ENCODE data around the gene FHIT.

FHIT gene

DNA sequence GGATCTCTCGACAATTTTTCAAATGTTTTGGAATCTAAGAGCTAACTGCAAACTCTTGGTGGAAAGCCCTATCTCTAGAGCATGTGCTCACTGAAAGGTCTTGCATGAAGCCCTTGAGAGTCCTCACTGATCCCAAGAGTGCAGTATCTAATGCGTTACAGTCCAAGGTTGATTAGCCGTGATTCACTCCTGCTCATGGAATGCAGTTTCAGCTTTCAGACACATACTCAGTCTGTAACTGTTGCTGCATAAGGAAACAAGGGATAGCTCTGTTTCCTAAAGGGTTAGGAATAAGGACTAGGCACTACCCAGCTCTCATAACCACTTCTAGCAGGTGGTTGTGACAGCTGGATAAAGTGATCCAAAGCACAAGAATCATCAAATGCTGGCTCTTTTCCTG lies 1514.0 kb downstream of the FHIT start:
- no peaks in the 10 kb centered on the region for H3K4me1 ChIP-seq (ENCODE audit: control insufficient read depth in 1 of 2, insufficient read depth in 2 of 2, low read length in 2 of 2)
- no peaks in the 10 kb centered on the region for H3K9me3 ChIP-seq (ENCODE audit: control insufficient read depth in 1 of 2, low read length in 2 of 2)
- H3K4me3 ChIP-seq (ENCODE audit: low read depth in 1 of 2, low read length in 2 of 2) = no peak overlapping the region
- no peaks in the 10 kb centered on the region for H3K27me3 ChIP-seq (ENCODE audit: low read depth, low read length)
- no peak overlapping the region for H3K27ac ChIP-seq (ENCODE audit: low read length)
- no peaks in the 10 kb centered on the region for H3K36me3 ChIP-seq (ENCODE audit: control insufficient read depth in 1 of 2, insufficient read depth in 2 of 2, low read length in 2 of 2)

DNA sequence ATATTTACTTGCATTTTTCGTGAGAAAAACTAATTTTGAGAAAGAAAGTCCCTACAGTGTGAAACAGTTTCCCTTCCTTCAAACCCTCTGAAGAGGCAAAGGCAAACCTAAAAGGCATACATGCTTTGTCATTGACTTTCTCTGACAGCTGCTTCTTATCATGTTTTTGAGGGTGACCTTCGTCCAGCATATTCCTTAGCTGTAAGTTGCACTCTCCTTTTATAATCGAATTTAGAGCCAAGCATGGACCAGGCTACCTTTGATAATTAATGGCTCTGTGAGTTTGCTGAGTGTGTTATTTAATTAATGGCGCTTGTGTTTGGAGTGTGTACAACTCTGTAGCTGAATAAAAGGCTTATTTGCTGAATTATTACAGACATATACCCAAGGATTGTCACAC lies 1517.2 kb downstream of the FHIT start:
- no peak overlapping the region for H3K4me3 ChIP-seq (ENCODE audit: low read depth in 1 of 2, low read length in 2 of 2)
- H3K27me3 ChIP-seq (ENCODE audit: low read depth, low read length) = no peaks in the 10 kb centered on the region
- no peaks in the 10 kb centered on the region for H3K36me3 ChIP-seq (ENCODE audit: control insufficient read depth in 1 of 2, insufficient read depth in 2 of 2, low read length in 2 of 2)
- H3K9me3 ChIP-seq (ENCODE audit: control insufficient read depth in 1 of 2, low read length in 2 of 2) = no peaks in the 10 kb centered on the region
- H3K4me1 ChIP-seq (ENCODE audit: control insufficient read depth in 1 of 2, insufficient read depth in 2 of 2, low read length in 2 of 2) = no peaks in the 10 kb centered on the region
- no peak overlapping the region for H3K27ac ChIP-seq (ENCODE audit: low read length)

DNA sequence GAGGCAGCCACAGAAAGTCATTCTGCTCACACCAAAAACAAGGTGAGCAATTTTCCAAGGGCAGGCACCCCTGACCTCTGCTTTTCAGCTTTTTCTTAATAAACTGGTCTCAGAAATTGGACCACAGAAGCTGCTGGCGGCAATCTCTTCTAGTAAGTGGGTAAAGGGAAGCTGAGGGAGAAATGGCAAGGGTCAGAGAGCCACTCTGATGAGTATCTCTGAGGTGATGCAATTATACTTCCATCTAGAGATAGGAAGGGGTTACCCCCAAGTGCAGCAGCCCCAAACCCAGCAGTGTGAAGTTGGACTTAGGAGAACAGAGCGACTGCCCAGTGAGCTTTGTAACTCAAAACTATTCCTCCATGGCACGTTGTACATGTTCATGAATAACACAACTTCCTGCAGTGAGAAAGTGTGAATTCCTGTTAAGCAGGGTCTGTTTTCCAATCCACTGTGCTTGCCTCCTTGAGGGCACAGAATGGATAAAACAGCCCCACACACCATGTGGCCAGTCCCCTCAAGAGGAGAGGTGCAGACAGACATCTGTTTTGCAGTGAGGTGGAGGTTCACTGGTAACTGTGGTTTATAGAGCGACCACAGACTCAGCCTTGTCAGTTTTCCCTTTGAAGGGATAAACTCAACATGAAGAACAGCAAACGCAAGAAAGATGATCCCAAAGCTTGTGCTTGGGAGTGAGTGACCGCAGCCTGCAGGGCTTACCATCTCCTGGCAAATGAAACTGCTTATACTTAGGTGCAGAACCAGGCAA lies 1518.0 kb downstream of the FHIT start:
- Histone ChIP-seq H3K27me3 (ENCODE audit: low read depth, low read length) (no peaks in the 10 kb centered on the region), H3K36me3 (ENCODE audit: control insufficient read depth in 1 of 2, insufficient read depth in 2 of 2, low read length in 2 of 2) (no peaks in the 10 kb centered on the region), H3K4me1 (ENCODE audit: control insufficient read depth in 1 of 2, insufficient read depth in 2 of 2, low read length in 2 of 2) (no peaks in the 10 kb centered on the region), H3K9me3 (ENCODE audit: control insufficient read depth in 1 of 2, low read length in 2 of 2) (no peaks in the 10 kb centered on the region), H3K27ac (ENCODE audit: low read length) (no peak overlapping the region), H3K4me3 (ENCODE audit: low read depth in 1 of 2, low read length in 2 of 2) (no peak overlapping the region)

DNA sequence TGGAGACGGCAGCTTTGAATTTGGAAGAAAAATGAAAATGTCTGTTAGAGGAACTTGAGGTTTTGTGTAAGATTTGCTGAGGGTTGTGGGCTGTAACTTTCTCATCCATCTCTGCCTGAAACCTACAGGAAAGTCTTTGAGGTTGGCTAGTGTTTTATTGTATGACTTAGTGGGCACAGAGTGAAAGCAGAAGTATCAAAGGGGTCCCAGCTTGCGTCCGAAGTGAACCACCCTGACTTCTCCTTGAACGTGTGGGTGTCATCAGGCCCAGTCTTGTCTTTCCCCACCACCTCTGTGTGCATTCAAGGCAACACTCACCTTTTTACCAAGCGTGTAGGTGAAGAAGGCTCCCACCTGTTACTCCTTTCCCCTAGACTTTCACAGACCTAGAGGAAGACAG lies 1519.3 kb downstream of the FHIT start:
- no peaks in the 10 kb centered on the region for H3K36me3 ChIP-seq (ENCODE audit: control insufficient read depth in 1 of 2, insufficient read depth in 2 of 2, low read length in 2 of 2)
- no peaks in the 10 kb centered on the region for H3K27me3 ChIP-seq (ENCODE audit: low read depth, low read length)
- no peak overlapping the region for H3K27ac ChIP-seq (ENCODE audit: low read length)
- no peaks in the 10 kb centered on the region for H3K9me3 ChIP-seq (ENCODE audit: control insufficient read depth in 1 of 2, low read length in 2 of 2)
- H3K4me3 ChIP-seq (ENCODE audit: low read depth in 1 of 2, low read length in 2 of 2) = no peak overlapping the region
- no peaks in the 10 kb centered on the region for H3K4me1 ChIP-seq (ENCODE audit: control insufficient read depth in 1 of 2, insufficient read depth in 2 of 2, low read length in 2 of 2)

DNA sequence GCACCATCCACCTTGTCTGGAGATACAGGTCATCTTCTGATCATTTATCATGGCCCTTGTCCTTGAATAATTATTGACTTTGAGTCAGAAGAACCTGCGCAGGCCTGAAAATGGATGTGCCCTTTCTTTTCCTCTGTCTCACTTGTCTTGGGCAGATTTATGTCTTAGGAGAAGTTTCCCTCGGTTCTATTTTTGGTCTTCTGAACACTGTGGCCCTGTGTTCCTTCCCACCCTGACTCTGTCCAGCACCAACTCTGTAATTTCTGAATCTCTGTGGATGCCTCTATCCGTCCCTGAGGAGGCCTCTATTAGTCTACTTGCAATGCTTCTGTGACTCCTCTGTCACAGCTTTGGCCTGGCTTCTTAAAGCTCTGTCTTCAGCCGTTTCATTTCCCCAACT lies 1520.7 kb downstream of the FHIT start:
- no peaks in the 10 kb centered on the region for H3K27me3 ChIP-seq (ENCODE audit: low read depth, low read length)

DNA sequence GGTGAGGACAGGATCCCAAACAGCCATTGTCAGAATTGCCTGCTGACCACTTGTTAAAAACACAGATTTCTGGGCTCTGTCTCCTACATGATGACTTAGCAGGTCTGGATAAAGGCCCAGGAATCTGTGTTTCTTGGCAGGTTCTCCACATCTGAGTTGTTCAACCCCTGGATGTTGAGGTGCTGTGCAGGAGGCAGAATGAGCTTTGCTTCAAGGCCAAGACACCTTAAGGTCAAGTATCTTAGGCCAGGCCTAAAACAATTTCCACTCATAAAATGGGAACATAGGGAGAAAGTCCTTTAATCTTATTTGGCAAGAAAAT lies 1522.7 kb downstream of the FHIT start:
- Histone ChIP-seq H3K27me3 (ENCODE audit: low read depth, low read length) (no peaks in the 10 kb centered on the region), H3K9me3 (ENCODE audit: control insufficient read depth in 1 of 2, low read length in 2 of 2) (no peaks in the 10 kb centered on the region), H3K4me3 (ENCODE audit: low read depth in 1 of 2, low read length in 2 of 2) (no peak overlapping the region), H3K4me1 (ENCODE audit: control insufficient read depth in 1 of 2, insufficient read depth in 2 of 2, low read length in 2 of 2) (no peaks in the 10 kb centered on the region), H3K27ac (ENCODE audit: low read length) (no peak overlapping the region), H3K36me3 (ENCODE audit: control insufficient read depth in 1 of 2, insufficient read depth in 2 of 2, low read length in 2 of 2) (no peaks in the 10 kb centered on the region)

More for the DNA sequence above, 1520.7 kb downstream of the FHIT start:
- Histone ChIP-seq H3K9me3 (ENCODE audit: control insufficient read depth in 1 of 2, low read length in 2 of 2) (no peaks in the 10 kb centered on the region), H3K4me3 (ENCODE audit: low read depth in 1 of 2, low read length in 2 of 2) (no peak overlapping the region), H3K36me3 (ENCODE audit: control insufficient read depth in 1 of 2, insufficient read depth in 2 of 2, low read length in 2 of 2) (no peaks in the 10 kb centered on the region), H3K27ac (ENCODE audit: low read length) (no peak overlapping the region), H3K4me1 (ENCODE audit: control insufficient read depth in 1 of 2, insufficient read depth in 2 of 2, low read length in 2 of 2) (no peaks in the 10 kb centered on the region)

DNA sequence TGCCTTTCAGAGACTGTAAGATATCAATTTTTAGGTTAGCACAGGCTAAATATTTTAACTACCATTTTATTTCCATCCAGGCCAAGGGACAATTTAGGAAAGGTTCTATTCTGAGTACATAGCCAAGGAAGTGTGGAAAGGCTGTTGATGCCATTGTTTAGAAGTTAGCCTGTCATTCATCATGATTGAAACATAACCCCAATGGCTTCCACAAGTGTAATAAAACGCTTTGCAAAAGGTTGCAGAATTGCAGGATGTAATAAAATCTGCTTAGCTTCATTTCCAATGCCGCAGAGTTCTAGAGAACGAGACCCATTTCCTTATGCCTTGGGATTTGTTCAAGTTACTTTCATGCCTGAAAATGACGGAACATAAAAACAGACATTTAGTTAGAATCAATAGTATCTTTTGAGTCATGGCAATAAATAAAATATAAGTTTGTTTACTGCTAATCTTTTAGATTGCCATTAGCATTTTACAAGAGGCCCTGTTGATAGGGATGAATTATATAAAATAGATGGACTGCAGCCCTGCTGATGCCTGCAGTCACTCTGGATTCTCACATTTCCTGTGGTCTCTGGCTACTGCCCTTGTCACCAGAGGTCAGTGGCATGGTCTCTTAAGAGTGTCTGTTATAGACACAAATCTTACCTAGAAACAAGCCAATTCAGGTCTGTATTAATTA lies 1523.2 kb downstream of the FHIT start:
- no peak overlapping the region for H3K4me3 ChIP-seq (ENCODE audit: low read depth in 1 of 2, low read length in 2 of 2)
- H3K27me3 ChIP-seq (ENCODE audit: low read depth, low read length) = no peaks in the 10 kb centered on the region
- H3K36me3 ChIP-seq (ENCODE audit: control insufficient read depth in 1 of 2, insufficient read depth in 2 of 2, low read length in 2 of 2) = no peaks in the 10 kb centered on the region
- no peak overlapping the region for H3K27ac ChIP-seq (ENCODE audit: low read length)
- H3K9me3 ChIP-seq (ENCODE audit: control insufficient read depth in 1 of 2, low read length in 2 of 2) = no peaks in the 10 kb centered on the region
- no peaks in the 10 kb centered on the region for H3K4me1 ChIP-seq (ENCODE audit: control insufficient read depth in 1 of 2, insufficient read depth in 2 of 2, low read length in 2 of 2)

DNA sequence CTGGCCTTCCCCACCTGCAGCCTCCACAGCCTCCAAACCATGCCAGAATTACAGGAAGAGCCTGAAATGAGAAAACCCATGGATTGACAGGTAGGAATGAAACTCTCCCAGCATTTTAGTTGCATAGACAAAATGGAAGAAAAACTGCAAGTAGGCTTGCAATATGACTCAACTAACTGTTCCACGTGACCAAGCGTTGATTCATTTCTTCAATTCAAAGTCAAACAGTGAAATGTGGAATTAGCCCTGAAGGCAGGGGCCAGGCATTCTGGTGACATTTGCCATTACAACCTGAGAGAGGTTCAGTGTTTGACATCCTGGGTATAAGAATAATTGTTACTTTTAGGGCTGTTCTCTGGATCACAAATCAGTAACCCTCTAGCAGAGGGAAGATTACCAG lies 1525.0 kb downstream of the FHIT start:
- H3K4me1 ChIP-seq (ENCODE audit: control insufficient read depth in 1 of 2, insufficient read depth in 2 of 2, low read length in 2 of 2) = no peaks in the 10 kb centered on the region
- H3K27me3 ChIP-seq (ENCODE audit: low read depth, low read length) = no peaks in the 10 kb centered on the region
- H3K4me3 ChIP-seq (ENCODE audit: low read depth in 1 of 2, low read length in 2 of 2) = no peak overlapping the region
- H3K27ac ChIP-seq (ENCODE audit: low read length) = no peak overlapping the region
- H3K9me3 ChIP-seq (ENCODE audit: control insufficient read depth in 1 of 2, low read length in 2 of 2) = no peaks in the 10 kb centered on the region
- H3K36me3 ChIP-seq (ENCODE audit: control insufficient read depth in 1 of 2, insufficient read depth in 2 of 2, low read length in 2 of 2) = no peaks in the 10 kb centered on the region

DNA sequence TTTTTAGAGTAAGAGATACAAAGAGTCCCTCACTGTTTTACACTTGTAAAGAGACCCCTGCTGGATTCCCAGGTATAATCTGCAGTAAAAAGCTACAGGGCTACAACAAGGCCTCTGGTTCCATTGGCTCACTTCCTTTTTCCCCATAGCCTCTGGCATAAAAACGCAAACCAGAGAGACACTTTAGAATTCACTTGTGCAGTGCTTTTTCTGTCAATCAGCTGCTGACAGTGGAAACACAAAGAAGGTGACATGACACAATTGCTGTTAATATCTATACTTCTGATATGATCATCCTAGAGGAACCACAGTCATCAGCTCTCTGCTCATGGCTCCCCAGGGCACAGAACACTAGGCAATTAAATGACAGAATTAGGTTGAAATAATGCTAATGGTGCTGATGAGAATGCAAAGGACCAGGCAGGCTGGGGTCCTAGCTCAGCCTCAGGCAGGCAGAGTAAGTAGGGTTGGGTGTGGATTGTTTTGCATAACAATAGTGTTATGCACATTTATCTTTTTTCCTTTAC lies 1533.5 kb downstream of the FHIT start:
- Histone ChIP-seq H3K4me3 (ENCODE audit: low read depth in 1 of 2, low read length in 2 of 2) (no peak overlapping the region), H3K27me3 (ENCODE audit: low read depth, low read length) (no peaks in the 10 kb centered on the region), H3K4me1 (ENCODE audit: control insufficient read depth in 1 of 2, insufficient read depth in 2 of 2, low read length in 2 of 2) (no peaks in the 10 kb centered on the region), H3K9me3 (ENCODE audit: control insufficient read depth in 1 of 2, low read length in 2 of 2) (peaks cover 0 to 3% of the 10 kb centered on the region in 2 donors), H3K36me3 (ENCODE audit: control insufficient read depth in 1 of 2, insufficient read depth in 2 of 2, low read length in 2 of 2) (no peaks in the 10 kb centered on the region), H3K27ac (ENCODE audit: low read length) (no peak overlapping the region)

DNA sequence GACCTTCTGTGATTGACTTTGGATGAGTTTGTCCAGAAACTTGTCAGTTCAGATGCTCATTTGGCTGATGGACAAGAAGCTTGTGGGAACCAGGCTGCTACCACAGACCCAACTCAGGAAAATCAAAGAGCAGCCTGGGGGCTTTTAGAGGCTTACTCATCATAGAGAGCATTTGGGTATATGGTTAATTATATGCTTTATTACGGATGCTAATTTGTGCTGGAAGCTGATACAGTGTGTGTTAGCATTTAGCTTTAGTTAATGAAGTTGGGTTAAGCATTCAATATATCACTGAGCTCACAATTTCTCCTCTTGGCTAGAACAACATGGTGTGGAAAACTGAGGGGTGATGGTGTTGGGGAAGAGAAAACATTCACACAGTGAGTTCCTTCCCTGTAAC lies 1537.2 kb downstream of the FHIT start:
- Histone ChIP-seq H3K27ac (ENCODE audit: low read length) (no peak overlapping the region), H3K36me3 (ENCODE audit: control insufficient read depth in 1 of 2, insufficient read depth in 2 of 2, low read length in 2 of 2) (no peaks in the 10 kb centered on the region), H3K4me1 (ENCODE audit: control insufficient read depth in 1 of 2, insufficient read depth in 2 of 2, low read length in 2 of 2) (no peaks in the 10 kb centered on the region), H3K9me3 (ENCODE audit: control insufficient read depth in 1 of 2, low read length in 2 of 2) (peaks cover 0 to 3% of the 10 kb centered on the region in 2 donors), H3K27me3 (ENCODE audit: low read depth, low read length) (no peaks in the 10 kb centered on the region), H3K4me3 (ENCODE audit: low read depth in 1 of 2, low read length in 2 of 2) (no peak overlapping the region)

DNA sequence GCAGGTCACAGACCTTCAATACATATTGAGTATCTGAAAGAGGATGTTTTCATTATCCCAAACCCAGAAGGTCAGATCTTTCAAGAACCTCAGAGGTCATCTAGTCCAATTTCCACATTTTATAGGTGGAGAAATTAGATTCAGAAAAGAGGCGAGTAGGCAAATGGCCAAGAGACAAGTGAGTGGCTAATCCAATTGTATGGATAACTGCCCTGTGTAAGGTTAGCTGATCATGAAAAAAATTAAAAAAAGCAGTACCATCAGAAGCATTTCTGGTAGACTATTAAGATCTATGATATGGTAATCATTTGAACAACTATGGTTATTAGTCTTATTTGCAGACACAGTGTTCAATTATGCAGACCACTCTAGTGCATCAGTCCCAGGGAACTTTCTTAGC lies 1540.7 kb downstream of the FHIT start:
- Histone ChIP-seq H3K36me3 (ENCODE audit: control insufficient read depth in 1 of 2, insufficient read depth in 2 of 2, low read length in 2 of 2) (no peaks in the 10 kb centered on the region), H3K4me3 (ENCODE audit: low read depth in 1 of 2, low read length in 2 of 2) (no peak overlapping the region), H3K4me1 (ENCODE audit: control insufficient read depth in 1 of 2, insufficient read depth in 2 of 2, low read length in 2 of 2) (no peaks in the 10 kb centered on the region), H3K9me3 (ENCODE audit: control insufficient read depth in 1 of 2, low read length in 2 of 2) (peaks cover 0 to 3% of the 10 kb centered on the region in 2 donors), H3K27ac (ENCODE audit: low read length) (no peak overlapping the region), H3K27me3 (ENCODE audit: low read depth, low read length) (no peaks in the 10 kb centered on the region)
